Hippocampal formation (tissue), 2 donors: Measurements from ENCODE around the gene DLL1.
"Not testable (repeated sequence)": the region's sequence is repeated elsewhere in the genome, so short reads cannot be mapped to it uniquely, and the experiment has no call there.

Experiments
- DNase-seq, 2 donors: peaks; one replicate each; lab custom pipeline; 2025; lab: John Stamatoyannopoulos, UW

The DLL1 gene

GRCh38 chr6:170290296-170291128 is at the start of gene DLL1:
Gene DLL1, minus strand, starts transcription at chr6:170291078. Its CDS starts 939 bp downstream, at chr6:170290139.
- DNase-seq: peak; percentile 84 to 89

GRCh38 chr6:170335199-170335598 is 44.3 kb upstream of the DLL1 start:
- not testable (repeated sequence) for DNase-seq

- DNase-seq: no peak
Observed at GRCh38 chr6:170329321-170329720, 38.4 kb upstream of the DLL1 start.

- no peak for DNase-seq
Observed at GRCh38 chr6:170317718-170318117, 26.8 kb upstream of the DLL1 start.

- no peak for DNase-seq
Observed at GRCh38 chr6:170317076-170317475, 26.2 kb upstream of the DLL1 start.

GRCh38 chr6:170316071-170316470 is 25.2 kb upstream of the DLL1 start:
- DNase-seq: no peak

GRCh38 chr6:170314983-170315382 is 24.1 kb upstream of the DLL1 start:
- no peak for DNase-seq

- no peak for DNase-seq
Observed at GRCh38 chr6:170313716-170314295, 22.9 kb upstream of the DLL1 start.

GRCh38 chr6:170312876-170313275 is 22.0 kb upstream of the DLL1 start:
- DNase-seq: no peak

GRCh38 chr6:170311696-170312095 is 20.8 kb upstream of the DLL1 start:
- no peak for DNase-seq

GRCh38 chr6:170308761-170309160 is 17.9 kb upstream of the DLL1 start:
- DNase-seq: no peak

- DNase-seq: no peak
Observed at GRCh38 chr6:170307080-170307545, 16.2 kb upstream of the DLL1 start.

- DNase-seq: peak; percentile 89 to 98
Observed at GRCh38 chr6:170306324-170307079, 15.6 kb upstream of the DLL1 start, which contains the start of gene FAM120B. Gene FAM120B, plus strand, starts transcription at chr6:170306758. Its CDS starts 10,633 bp downstream, at chr6:170317391.

- DNase-seq: no peak
Observed at GRCh38 chr6:170305805-170306323, 15.0 kb upstream of the DLL1 start.

- no peak for DNase-seq
Observed at GRCh38 chr6:170301184-170301583, 10.3 kb upstream of the DLL1 start.

- DNase-seq: no peak
Observed at GRCh38 chr6:170298688-170299087, 7.8 kb upstream of the DLL1 start.

GRCh38 chr6:170297576-170298330 is 6.9 kb upstream of the DLL1 start:
- peak in 1 of 2 donors; percentile 69 for DNase-seq

- peak in 1 of 2 donors; percentile 43 for DNase-seq
Observed at GRCh38 chr6:170296746-170297575, 6.1 kb upstream of the DLL1 start.

- DNase-seq: no peak
Observed at GRCh38 chr6:170296423-170296745, 5.5 kb upstream of the DLL1 start.
